22Rv1 (cell line): ENCODE results near the gene HMBS.

Experiments
- H3K27ac ChIP-seq: fragments of 450-650 bp; 2 replicates; pipeline ENCODE4 v1.5.1; 2017
- CTCF ChIP-seq: fragments of 450-650 bp; IDR thresholded peaks from 2 replicates; pipeline ENCODE4 v1.5.1; 2017; ENCODE audit warnings: mild to moderate bottlenecking
- ZFX ChIP-seq: fragments of 450-650 bp; IDR thresholded peaks from 2 replicates; pipeline ENCODE4 v1.6.1; 2017; ENCODE audit warnings: antibody characterized with exemption, borderline replicate concordance

The HMBS gene

GRCh38 chr11:119091178-119091577 is 6.5 kb downstream of the HMBS start:
- H3K27ac ChIP-seq, result peak overlapping the region; percentile 99
- TF ChIP-seq ZFX (no peak), CTCF (no peak)

- peak overlapping the region; percentile 99 for H3K27ac ChIP-seq
- TF ChIP-seq ZFX (no peak), CTCF (no peak)
Measured at GRCh38 chr11:119091966-119092879, 7.5 kb downstream of the HMBS start.

- TF ChIP-seq ZFX (no peak), CTCF (no peak)
- peak overlapping the region; percentile 99 for H3K27ac ChIP-seq
Measured at GRCh38 chr11:119092880-119093842, 8.5 kb downstream of the HMBS start.

GRCh38 chr11:119093942-119094815 is 9.5 kb downstream of the HMBS start:
- TF ChIP-seq ZFX (no peak), CTCF (no peak)
- H3K27ac ChIP-seq, result peak overlapping the region; percentile 99

GRCh38 chr11:119094816-119095065 is 10.1 kb downstream of the HMBS start:
- peak; percentile 68 for TF ChIP-seq CTCF
- TF ChIP-seq ZFX, result no peak

GRCh38 chr11:119095066-119095880 is 10.6 kb downstream of the HMBS start:
- TF ChIP-seq ZFX (no peak), CTCF (peak; percentile 34; the same call in 1 of the 2 replicates)
- peak overlapping the region; percentile 99 for H3K27ac ChIP-seq

More at GRCh38 chr11:119094816-119095065, 10.1 kb downstream of the HMBS start:
- peak overlapping the region; percentile 99 for H3K27ac ChIP-seq
